ENCODE measurements around the gene SPOCK3. TPM values are rescaled to one million over a fixed set of nuclear protein-coding genes. Genes with fewer than 3 reads are reported as not detected.

SPOCK3 gene
- total RNA-seq, 1 experiment from 2014 or later = not detected

DNA sequence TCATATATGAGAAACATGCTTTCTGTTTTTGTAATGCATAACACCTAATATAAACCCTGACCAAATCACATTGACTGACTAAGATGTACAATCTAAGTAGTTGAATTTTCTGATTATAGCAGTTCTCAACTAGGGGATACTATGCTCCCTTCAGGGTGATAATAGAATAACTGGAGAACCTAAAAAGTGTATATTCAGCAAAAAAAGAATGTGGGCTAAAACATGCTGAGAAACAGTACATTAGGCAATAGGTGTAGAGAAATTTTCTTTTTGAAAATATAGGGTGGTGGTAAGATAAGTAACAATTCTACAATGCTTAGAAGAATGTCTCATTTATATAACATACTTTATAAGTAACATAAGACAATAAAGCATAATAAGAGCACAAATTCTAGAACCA is 239.6 kb downstream of the SPOCK3 start:
- no peak overlapping the region for H3K4me3 ChIP-seq (ENCODE audit: low read depth, low read length, poor library complexity, severe bottlenecking)
- CTCF ChIA-PET = no interaction called here

DNA sequence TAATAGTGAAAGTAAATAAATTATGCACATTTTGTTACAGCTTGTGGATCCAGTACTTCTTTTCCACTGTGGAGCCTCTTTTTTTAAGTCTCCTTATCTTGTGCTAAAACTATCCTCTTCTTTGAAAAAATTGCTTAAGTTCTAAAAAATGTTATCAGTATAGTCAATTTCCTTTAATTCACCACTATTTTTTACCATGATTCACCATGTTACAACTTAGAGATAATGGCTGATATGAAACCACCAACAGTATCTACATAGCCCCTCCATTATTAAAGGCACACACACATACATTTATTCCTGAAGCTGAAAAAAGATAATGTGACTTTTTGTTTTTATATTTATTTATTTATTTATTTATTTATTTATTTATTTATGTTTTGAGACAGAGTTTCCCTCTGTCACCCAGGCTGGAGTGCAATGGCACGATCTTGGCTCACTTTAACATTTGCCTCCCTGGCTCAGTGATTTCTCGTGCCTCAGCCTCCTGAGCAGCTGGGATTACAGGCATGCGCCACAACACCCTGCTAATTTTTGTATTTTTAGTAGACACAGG is 243.2 kb downstream of the SPOCK3 start:
- no peaks in the 10 kb centered on the region for H3K4me1 ChIP-seq (ENCODE audit: insufficient read depth, low read length, poor library complexity, severe bottlenecking)
- no peaks in the 10 kb centered on the region for H3K9me3 ChIP-seq (ENCODE audit: low read depth, low read length, poor library complexity, severe bottlenecking)
- POLR2A ChIA-PET (ENCODE audit: low non-redundant PET) = no interaction called here
- H3K27ac ChIP-seq (ENCODE audit: low read depth, low read length, poor library complexity, severe bottlenecking) = no peak overlapping the region
- intact Hi-C loops (cut with micrococcal nuclease; ENCODE audit: unreplicated experiment) = no loop called here
- CTCF ChIA-PET = no interaction called here
- H3K27me3 ChIP-seq (replicated peaks; ENCODE audit: insufficient read depth, low read depth, low read length, poor library complexity) = no peaks in the 10 kb centered on the region
- BruUV-seq (replicated peaks) = no TSS peak
- no peak for DNase-seq (ENCODE audit: low spot score)
- TF ChIP-seq, protein P1, sequence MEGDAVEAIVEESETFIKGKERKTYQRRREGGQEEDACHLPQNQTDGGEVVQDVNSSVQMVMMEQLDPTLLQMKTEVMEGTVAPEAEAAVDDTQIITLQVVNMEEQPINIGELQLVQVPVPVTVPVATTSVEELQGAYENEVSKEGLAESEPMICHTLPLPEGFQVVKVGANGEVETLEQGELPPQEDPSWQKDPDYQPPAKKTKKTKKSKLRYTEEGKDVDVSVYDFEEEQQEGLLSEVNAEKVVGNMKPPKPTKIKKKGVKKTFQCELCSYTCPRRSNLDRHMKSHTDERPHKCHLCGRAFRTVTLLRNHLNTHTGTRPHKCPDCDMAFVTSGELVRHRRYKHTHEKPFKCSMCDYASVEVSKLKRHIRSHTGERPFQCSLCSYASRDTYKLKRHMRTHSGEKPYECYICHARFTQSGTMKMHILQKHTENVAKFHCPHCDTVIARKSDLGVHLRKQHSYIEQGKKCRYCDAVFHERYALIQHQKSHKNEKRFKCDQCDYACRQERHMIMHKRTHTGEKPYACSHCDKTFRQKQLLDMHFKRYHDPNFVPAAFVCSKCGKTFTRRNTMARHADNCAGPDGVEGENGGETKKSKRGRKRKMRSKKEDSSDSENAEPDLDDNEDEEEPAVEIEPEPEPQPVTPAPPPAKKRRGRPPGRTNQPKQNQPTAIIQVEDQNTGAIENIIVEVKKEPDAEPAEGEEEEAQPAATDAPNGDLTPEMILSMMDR (conservative IDR thresholded peaks at IDR 0.05; ENCODE audit: low read depth, low read length) = no peak
- no peak for TF ChIP-seq EZH2 (IDR thresholded peaks at IDR 0.05; ENCODE audit: borderline replicate concordance, low read depth, low read length, poor library complexity, severe bottlenecking)
- no peak overlapping the region for H3K4me3 ChIP-seq (ENCODE audit: low read depth, low read length, poor library complexity, severe bottlenecking)
- no peaks in the 10 kb centered on the region for H3K36me3 ChIP-seq (ENCODE audit: insufficient read depth, low read length, poor library complexity, severe bottlenecking)

More for the DNA sequence above, 239.6 kb downstream of the SPOCK3 start:
- no peaks in the 10 kb centered on the region for H3K27me3 ChIP-seq (replicated peaks; ENCODE audit: insufficient read depth, low read depth, low read length, poor library complexity)
- BruUV-seq (replicated peaks) = no TSS peak
- no peak for DNase-seq (ENCODE audit: low spot score)
- POLR2A ChIA-PET (ENCODE audit: low non-redundant PET) = no interaction called here
- intact Hi-C loops (cut with micrococcal nuclease; ENCODE audit: unreplicated experiment) = no loop called here
- H3K27ac ChIP-seq (ENCODE audit: low read depth, low read length, poor library complexity, severe bottlenecking) = no peak overlapping the region
- no peak for TF ChIP-seq EZH2 (IDR thresholded peaks at IDR 0.05; ENCODE audit: borderline replicate concordance, low read depth, low read length, poor library complexity, severe bottlenecking)
- TF ChIP-seq, protein P1 (conservative IDR thresholded peaks at IDR 0.05; ENCODE audit: low read depth, low read length) = no peak
- H3K36me3 ChIP-seq (ENCODE audit: insufficient read depth, low read length, poor library complexity, severe bottlenecking) = no peaks in the 10 kb centered on the region
- H3K9me3 ChIP-seq (ENCODE audit: low read depth, low read length, poor library complexity, severe bottlenecking) = no peaks in the 10 kb centered on the region
- no peaks in the 10 kb centered on the region for H3K4me1 ChIP-seq (ENCODE audit: insufficient read depth, low read length, poor library complexity, severe bottlenecking)

DNA sequence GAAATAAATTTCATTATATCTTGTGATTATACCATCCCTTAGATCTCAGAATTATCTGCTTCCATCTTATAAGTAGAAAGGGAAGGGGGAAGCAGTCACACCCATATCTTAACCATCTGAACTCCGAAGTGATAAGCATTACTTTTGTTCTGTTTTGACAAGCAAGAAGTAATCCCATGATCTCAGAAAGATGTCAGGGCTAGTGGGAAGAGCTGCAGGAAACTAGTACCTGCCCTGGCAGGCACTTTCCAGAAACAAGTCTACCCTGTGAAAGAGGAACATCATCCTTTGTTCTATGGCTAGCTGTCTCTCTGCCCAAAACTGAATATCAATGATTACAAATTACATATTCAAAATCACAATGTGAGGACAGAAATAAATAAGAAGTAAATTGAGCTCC is 244.4 kb downstream of the SPOCK3 start:
- intact Hi-C loops (cut with micrococcal nuclease; ENCODE audit: unreplicated experiment) = no loop called here
- no peaks in the 10 kb centered on the region for H3K36me3 ChIP-seq (ENCODE audit: insufficient read depth, low read length, poor library complexity, severe bottlenecking)
- ChIA-PET POLR2A (ENCODE audit: low non-redundant PET) (no interaction called here), CTCF (no interaction called here)
- H3K9me3 ChIP-seq (ENCODE audit: low read depth, low read length, poor library complexity, severe bottlenecking) = no peaks in the 10 kb centered on the region
- no peaks in the 10 kb centered on the region for H3K4me1 ChIP-seq (ENCODE audit: insufficient read depth, low read length, poor library complexity, severe bottlenecking)
- no peak for DNase-seq (ENCODE audit: low spot score)
- no peak overlapping the region for H3K27ac ChIP-seq (ENCODE audit: low read depth, low read length, poor library complexity, severe bottlenecking)
- no peaks in the 10 kb centered on the region for H3K27me3 ChIP-seq (replicated peaks; ENCODE audit: insufficient read depth, low read depth, low read length, poor library complexity)
- no peak for TF ChIP-seq EZH2 (IDR thresholded peaks at IDR 0.05; ENCODE audit: borderline replicate concordance, low read depth, low read length, poor library complexity, severe bottlenecking)
- TF ChIP-seq, protein P1 (conservative IDR thresholded peaks at IDR 0.05; ENCODE audit: low read depth, low read length) = no peak
- BruUV-seq (replicated peaks) = no TSS peak
- H3K4me3 ChIP-seq (ENCODE audit: low read depth, low read length, poor library complexity, severe bottlenecking) = no peak overlapping the region
